NB4 (cell line): Measurements from ENCODE around the gene PPP1R12B.

Experiments
- POLR2A ChIP-seq: IDR thresholded peaks from 2 replicates; pipeline ENCODE4 v1.6.1; 2011; ENCODE audit warnings: mild to moderate bottlenecking; ENCODE audit not compliant: insufficient read length; ENCODE audit errors: extremely low read depth
- TF ChIP-seq, protein P1 (sequence below): IDR thresholded peaks from one replicate; pipeline ENCODE4 v1.5.1; 2012; ENCODE audit warnings: low read depth, low read length

DNA sequence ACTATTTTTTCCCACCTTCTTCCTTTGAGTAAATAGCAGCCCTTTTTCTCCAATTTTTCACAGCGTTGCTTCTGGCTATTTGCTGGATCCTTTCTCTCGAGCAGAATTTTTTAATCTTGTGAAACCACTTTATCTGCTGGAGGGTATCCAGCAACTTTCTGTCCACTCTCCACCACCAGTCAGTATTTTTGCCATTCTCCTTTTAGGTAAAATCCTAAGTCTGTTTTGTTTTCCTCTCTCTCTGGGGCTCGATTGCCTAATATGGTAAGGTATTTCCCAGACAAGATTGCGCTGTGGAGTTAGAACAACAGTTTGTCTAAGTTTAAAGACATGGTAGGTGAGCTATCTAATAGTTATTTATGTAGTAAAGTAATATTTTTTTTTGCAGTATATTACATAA, 156.9 kb downstream of the PPP1R12B start:
- TF ChIP-seq, protein P1, sequence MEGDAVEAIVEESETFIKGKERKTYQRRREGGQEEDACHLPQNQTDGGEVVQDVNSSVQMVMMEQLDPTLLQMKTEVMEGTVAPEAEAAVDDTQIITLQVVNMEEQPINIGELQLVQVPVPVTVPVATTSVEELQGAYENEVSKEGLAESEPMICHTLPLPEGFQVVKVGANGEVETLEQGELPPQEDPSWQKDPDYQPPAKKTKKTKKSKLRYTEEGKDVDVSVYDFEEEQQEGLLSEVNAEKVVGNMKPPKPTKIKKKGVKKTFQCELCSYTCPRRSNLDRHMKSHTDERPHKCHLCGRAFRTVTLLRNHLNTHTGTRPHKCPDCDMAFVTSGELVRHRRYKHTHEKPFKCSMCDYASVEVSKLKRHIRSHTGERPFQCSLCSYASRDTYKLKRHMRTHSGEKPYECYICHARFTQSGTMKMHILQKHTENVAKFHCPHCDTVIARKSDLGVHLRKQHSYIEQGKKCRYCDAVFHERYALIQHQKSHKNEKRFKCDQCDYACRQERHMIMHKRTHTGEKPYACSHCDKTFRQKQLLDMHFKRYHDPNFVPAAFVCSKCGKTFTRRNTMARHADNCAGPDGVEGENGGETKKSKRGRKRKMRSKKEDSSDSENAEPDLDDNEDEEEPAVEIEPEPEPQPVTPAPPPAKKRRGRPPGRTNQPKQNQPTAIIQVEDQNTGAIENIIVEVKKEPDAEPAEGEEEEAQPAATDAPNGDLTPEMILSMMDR = no peak
- no peak for TF ChIP-seq POLR2A
